Vein endothelial cell (primary cell): ENCODE results near the gene OR7D2. TPM values are rescaled to one million over a fixed set of nuclear protein-coding genes. Genes with fewer than 3 reads are reported as not detected.

Source experiments
- total RNA-seq: library from RNA; depleted of rRNA; stranded (reverse); fragments of >200 nt; gene quantifications from 2 replicates; pipeline ENCODE4 v1.2.3, GENCODE V29; 2012

Gene OR7D2
- not detected in 2 replicates for total RNA-seq

DNA sequence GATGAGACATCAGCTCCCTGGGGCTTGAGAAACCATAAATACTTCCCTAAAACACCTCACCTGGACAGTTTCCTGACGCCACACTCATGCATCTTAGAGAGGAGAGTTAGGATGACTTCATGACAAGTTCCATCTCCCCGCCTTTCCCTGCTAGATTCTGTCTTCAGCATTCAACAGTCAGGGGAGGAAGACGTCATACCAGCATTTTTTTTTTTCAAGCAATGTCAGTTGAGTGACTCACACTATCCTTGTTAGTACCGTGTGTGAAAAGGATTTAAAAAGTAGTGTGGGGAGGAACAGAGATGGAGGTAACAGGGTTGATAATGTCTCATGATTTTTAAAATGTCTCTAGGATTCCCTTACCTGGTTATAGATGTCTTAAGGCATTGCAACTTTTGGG, at the start of gene OR7D2:
Gene OR7D2 (plus strand): TSS at position 79 of the 400 bp plus-strand sequence. CDS start 6,803 bp downstream, outside the sequence.

DNA sequence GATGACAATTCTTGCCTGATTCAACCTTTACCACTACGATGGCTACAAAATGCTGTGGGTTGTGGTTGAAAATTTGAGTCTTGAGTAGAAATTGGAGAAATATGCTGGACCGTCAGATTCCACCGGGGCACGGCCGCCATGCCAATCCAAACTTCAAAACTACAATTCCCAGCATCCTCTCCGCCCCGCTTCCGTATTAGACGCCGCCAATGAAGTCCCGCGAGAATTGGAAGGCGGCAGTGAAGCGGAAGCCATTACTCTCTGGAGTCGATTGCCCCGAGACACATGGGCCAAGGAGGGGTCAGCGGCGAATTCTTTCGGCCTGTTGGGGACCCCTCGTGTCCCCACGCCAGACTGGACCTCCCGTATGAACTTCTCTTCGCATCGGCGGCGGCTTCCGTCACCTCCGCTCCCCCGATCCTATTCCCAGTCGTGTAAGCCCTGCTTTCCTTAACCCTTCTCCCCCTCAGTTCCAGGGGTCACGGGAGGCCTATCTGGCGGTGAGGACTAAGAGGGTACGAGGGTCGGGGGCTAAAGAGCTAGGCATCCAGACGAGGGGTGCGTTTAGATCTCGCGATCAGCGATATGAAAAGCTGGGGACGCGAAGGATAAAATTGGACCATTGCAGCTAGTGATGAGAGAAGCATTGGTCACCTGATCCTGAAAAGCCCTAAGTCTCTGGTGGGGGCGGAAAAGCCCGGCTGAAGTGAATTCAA, 38.5 kb upstream of the OR7D2 start, which contains the start of gene ZNF317:
Gene ZNF317 (plus strand): TSS at position 239 of the 716 bp plus-strand sequence. CDS start 15,620 bp downstream, outside the sequence.

DNA sequence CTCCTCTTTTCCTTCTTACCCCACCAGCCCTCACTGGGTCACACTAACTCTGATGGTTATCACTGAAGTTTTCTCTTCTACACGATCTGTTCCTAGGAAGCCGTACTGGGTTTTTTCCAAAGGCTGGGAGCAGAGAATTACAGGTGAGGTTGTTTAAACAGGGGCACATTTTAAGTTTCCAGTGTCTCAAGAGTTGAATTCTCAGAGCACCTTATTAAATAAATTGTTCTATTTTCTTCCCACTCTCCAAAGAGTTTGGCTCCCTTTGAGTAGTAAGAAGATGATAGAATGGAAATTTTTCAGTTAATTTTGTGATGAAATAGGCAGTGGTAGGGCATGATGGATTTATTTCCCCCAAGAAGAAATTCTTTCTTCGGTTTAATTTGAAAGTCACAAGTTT, 40.7 kb downstream of the OR7D2 start, which contains the start of gene OR7D4:
Gene OR7D4 (minus strand): TSS at position 101 of the 400 bp plus-strand sequence. CDS start 4,752 bp downstream, outside the sequence.

Other genes starting within 250 kb of the OR7D2 start
- not detected in 2 replicates for gene MUC16, start 168.6 kb upstream of the OR7D2 start, total RNA-seq
- not detected in 2 replicates for gene OR1M1, start 91.9 kb upstream of the OR7D2 start, total RNA-seq
- not detected in 2 replicates for gene OR7G2, start 71.5 kb upstream of the OR7D2 start, total RNA-seq
- gene OR7G1, start 63.2 kb upstream of the OR7D2 start, total RNA-seq = not detected in 2 replicates
- gene OR7G3, start 52.0 kb upstream of the OR7D2 start, total RNA-seq = not detected in 2 replicates
- 22.3 and 26.8 TPM in 2 replicates for gene ZNF317, start 38.6 kb upstream of the OR7D2 start, total RNA-seq
- gene OR7D4, start 40.6 kb downstream of the OR7D2 start, total RNA-seq = not detected in 2 replicates
- gene OR7E24, start 72.0 kb downstream of the OR7D2 start, total RNA-seq = not detected in 2 replicates
- gene ZNF699, start 130.9 kb downstream of the OR7D2 start, total RNA-seq = 9.4 and 11.4 TPM in 2 replicates
- gene ZNF559, start 145.2 kb downstream of the OR7D2 start, total RNA-seq = 13.5 and 13.7 TPM in 2 replicates
- 0.98 and 1.3 TPM in 2 replicates for gene ZNF177, start 184.0 kb downstream of the OR7D2 start, total RNA-seq